ENCODE measurements around the gene PPP2R1B. TPM values are rescaled to one million over a fixed set of nuclear protein-coding genes. Genes with fewer than 3 reads are reported as not detected.

The PPP2R1B gene
- total RNA-seq, 4 donors from 2014 or later: 22.4 to 39.2 (median 25.3) TPM

GRCh38 chr11:111691176-111691575 lies 75.0 kb downstream of the PPP2R1B start:
- Histone ChIP-seq H3K27ac (no peak overlapping the region), H3K27me3 (no peaks in the 10 kb centered on the region), H3K36me3 (peaks cover 14 to 16% of the 10 kb centered on the region in 2 donors), H3K4me1 (no peaks in the 10 kb centered on the region), H3K4me3 (replicated peaks in 1 of 3) (no peak overlapping the region), H3K9me3 (no peaks in the 10 kb centered on the region)
- TF ChIP-seq POLR2A (IDR thresholded peaks at IDR 0.05): no peak
- TF ChIP-seq, protein P1, sequence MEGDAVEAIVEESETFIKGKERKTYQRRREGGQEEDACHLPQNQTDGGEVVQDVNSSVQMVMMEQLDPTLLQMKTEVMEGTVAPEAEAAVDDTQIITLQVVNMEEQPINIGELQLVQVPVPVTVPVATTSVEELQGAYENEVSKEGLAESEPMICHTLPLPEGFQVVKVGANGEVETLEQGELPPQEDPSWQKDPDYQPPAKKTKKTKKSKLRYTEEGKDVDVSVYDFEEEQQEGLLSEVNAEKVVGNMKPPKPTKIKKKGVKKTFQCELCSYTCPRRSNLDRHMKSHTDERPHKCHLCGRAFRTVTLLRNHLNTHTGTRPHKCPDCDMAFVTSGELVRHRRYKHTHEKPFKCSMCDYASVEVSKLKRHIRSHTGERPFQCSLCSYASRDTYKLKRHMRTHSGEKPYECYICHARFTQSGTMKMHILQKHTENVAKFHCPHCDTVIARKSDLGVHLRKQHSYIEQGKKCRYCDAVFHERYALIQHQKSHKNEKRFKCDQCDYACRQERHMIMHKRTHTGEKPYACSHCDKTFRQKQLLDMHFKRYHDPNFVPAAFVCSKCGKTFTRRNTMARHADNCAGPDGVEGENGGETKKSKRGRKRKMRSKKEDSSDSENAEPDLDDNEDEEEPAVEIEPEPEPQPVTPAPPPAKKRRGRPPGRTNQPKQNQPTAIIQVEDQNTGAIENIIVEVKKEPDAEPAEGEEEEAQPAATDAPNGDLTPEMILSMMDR (IDR thresholded peaks at IDR 0.05): no peak
- intact Hi-C loops (cut with DNase I): no loop called here
- no peak for DNase-seq
- WGBS, 2 donors: 97 to 99% methylated on average over 2 of the region's 2 CpGs

GRCh38 chr11:111688013-111688412 lies 78.2 kb downstream of the PPP2R1B start:
- TF ChIP-seq, protein P1 (IDR thresholded peaks at IDR 0.05): no peak
- TF ChIP-seq POLR2A (IDR thresholded peaks at IDR 0.05): no peak
- DNase-seq: no peak
- Histone ChIP-seq H3K4me1 (no peaks in the 10 kb centered on the region), H3K27me3 (no peaks in the 10 kb centered on the region), H3K9me3 (no peaks in the 10 kb centered on the region), H3K4me3 (replicated peaks in 1 of 3) (no peak overlapping the region), H3K27ac (no peak overlapping the region), H3K36me3 (peaks cover 14 to 16% of the 10 kb centered on the region in 2 donors)
- 94 to 97% methylated on average over 7 of the region's 7 CpGs for WGBS, 2 donors
- intact Hi-C loops (cut with DNase I): no loop called here

GRCh38 chr11:111684251-111684650 lies 81.9 kb downstream of the PPP2R1B start:
- no peaks in the 10 kb centered on the region for H3K27me3 ChIP-seq
- no peak for TF ChIP-seq POLR2A (IDR thresholded peaks at IDR 0.05)
- TF ChIP-seq, protein P1 (IDR thresholded peaks at IDR 0.05): no peak
- no peaks in the 10 kb centered on the region for H3K4me1 ChIP-seq
- WGBS, 2 donors: 90 to 92% methylated on average over 2 of the region's 2 CpGs
- no peak overlapping the region for H3K4me3 ChIP-seq (replicated peaks in 1 of 3)
- intact Hi-C loops (cut with DNase I): no loop called here
- H3K36me3 ChIP-seq: peaks cover 10 to 14% of the 10 kb centered on the region in 2 donors
- DNase-seq: no peak
- no peaks in the 10 kb centered on the region for H3K9me3 ChIP-seq
- H3K27ac ChIP-seq: no peak overlapping the region

DNA sequence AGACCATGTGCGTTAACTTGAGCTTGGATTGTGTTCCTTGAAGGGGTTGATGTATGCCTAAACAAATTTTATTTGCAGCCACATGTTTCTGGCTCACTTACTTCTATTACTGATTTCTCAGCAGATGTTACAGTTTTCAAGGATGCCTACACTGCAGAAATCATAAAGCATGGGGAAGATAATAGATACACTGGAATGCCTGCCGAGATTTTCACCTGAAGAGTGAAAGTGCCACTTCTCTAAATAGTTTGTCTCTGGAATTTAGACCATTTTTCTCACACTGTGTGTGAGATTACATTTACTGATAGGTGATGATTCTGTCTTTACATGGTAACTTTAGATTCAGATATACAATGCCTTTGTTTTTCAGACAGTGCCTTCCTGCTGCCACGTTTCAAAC lies 82.4 kb downstream of the PPP2R1B start:
- DNase-seq: no peak
- Histone ChIP-seq H3K4me1 (no peaks in the 10 kb centered on the region), H3K27me3 (no peaks in the 10 kb centered on the region), H3K36me3 (peaks cover 6 to 9% of the 10 kb centered on the region in 2 donors), H3K9me3 (no peaks in the 10 kb centered on the region), H3K4me3 (replicated peaks in 1 of 3) (no peak overlapping the region), H3K27ac (no peak overlapping the region)
- 92 to 93% methylated on average over 3 of the region's 3 CpGs for WGBS, 2 donors
- TF ChIP-seq POLR2A (IDR thresholded peaks at IDR 0.05): no peak
- TF ChIP-seq, protein P1 (IDR thresholded peaks at IDR 0.05): no peak
- intact Hi-C loops (cut with DNase I): no loop called here

DNA sequence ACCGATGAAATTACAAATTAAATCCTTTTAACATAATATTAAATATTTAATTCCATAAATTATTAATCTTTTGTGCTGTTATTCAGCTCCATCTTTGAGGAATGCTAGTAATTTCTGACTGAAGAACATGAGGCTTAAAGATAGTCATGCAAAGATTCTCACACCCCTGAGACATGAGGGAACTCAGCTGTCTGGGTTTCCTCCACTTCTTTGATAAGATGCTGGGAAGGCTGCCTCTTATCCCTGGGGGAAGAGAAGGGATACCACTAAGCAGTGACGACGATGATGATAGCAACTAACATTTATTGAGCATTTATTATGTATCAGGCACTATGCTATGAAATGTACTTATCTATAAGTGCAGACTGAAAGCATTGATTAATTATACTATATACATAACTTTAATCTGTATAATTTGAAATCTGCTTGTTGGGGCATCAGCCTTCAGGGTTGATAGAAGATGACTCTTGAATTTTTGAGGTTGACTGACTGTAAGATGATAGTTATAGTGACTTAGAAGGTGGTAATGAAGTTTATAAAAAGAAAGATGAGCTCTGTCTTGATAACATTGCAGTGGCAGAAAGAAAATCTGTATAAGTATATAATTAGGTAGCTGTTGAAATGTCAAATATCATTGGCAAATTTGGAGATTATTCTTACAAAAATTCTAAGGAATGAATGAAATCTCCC lies 85.6 kb downstream of the PPP2R1B start:
- WGBS, 2 donors: 96 to 99% methylated on average over 3 of the region's 3 CpGs
- Histone ChIP-seq H3K4me3 (replicated peaks in 1 of 3) (no peak overlapping the region), H3K9me3 (no peaks in the 10 kb centered on the region), H3K27me3 (no peaks in the 10 kb centered on the region), H3K27ac (no peak overlapping the region), H3K4me1 (no peaks in the 10 kb centered on the region), H3K36me3 (no peaks in the 10 kb centered on the region)
- no peak for DNase-seq
- intact Hi-C loops (cut with DNase I): no loop called here
- no peak for TF ChIP-seq POLR2A (IDR thresholded peaks at IDR 0.05)
- TF ChIP-seq, protein P1 (IDR thresholded peaks at IDR 0.05): no peak
